ENCODE data around the gene UNC80.

Gene UNC80

GRCh38 chr2:209960045-209960444 lies 188.4 kb downstream of the UNC80 start:
- Mint-ChIP-seq H3K4me1 (peaks cover 39% of the 10 kb centered on the region), H3K9me3 (no peaks in the 10 kb centered on the region), H3K27ac (peak overlapping the region; percentile 57 to 74 (median 64)), H3K4me3 (no peak overlapping the region), H3K36me3 (ENCODE audit: low read depth) (no peaks in the 10 kb centered on the region), H3K27me3 (ENCODE audit: low read depth) (no peaks in the 10 kb centered on the region)
- TF ChIP-seq CTCF (IDR thresholded peaks at IDR 0.05; ENCODE audit: unreplicated experiment in 3 of 3), result no peak

- no peaks in the 10 kb centered on the region for H3K36me3 Mint-ChIP-seq (ENCODE audit: low read depth)
- H3K27me3 Mint-ChIP-seq (ENCODE audit: low read depth), result peaks cover 2% of the 10 kb centered on the region
- no peak overlapping the region for H3K4me3 Mint-ChIP-seq
- peak overlapping the region; percentile 57 to 74 (median 64) for H3K27ac Mint-ChIP-seq
- peaks cover 39% of the 10 kb centered on the region for H3K4me1 Mint-ChIP-seq
- no peaks in the 10 kb centered on the region for H3K9me3 Mint-ChIP-seq
- TF ChIP-seq CTCF (IDR thresholded peaks at IDR 0.05; ENCODE audit: unreplicated experiment in 3 of 3), result peak; percentile 68 to 73 (median 70)
These were observed 189.3 kb downstream of the UNC80 start for GRCh38 chr2:209960676-209961630.

- Mint-ChIP-seq H3K9me3 (no peaks in the 10 kb centered on the region), H3K36me3 (ENCODE audit: low read depth) (no peaks in the 10 kb centered on the region), H3K4me3 (no peak overlapping the region), H3K27ac (no peak overlapping the region), H3K4me1 (peaks cover 6% of the 10 kb centered on the region), H3K27me3 (ENCODE audit: low read depth) (peaks cover 7% of the 10 kb centered on the region)
- TF ChIP-seq CTCF (IDR thresholded peaks at IDR 0.05; ENCODE audit: unreplicated experiment in 3 of 3), result no peak
These were observed 194.1 kb downstream of the UNC80 start for GRCh38 chr2:209965723-209966122.

GRCh38 chr2:209969692-209970091 lies 198.1 kb downstream of the UNC80 start:
- Mint-ChIP-seq H3K27ac (no peak overlapping the region), H3K36me3 (ENCODE audit: low read depth) (no peaks in the 10 kb centered on the region), H3K4me3 (no peak overlapping the region), H3K4me1 (no peaks in the 10 kb centered on the region), H3K27me3 (ENCODE audit: low read depth) (peaks cover 14% of the 10 kb centered on the region), H3K9me3 (no peaks in the 10 kb centered on the region)
- no peak for TF ChIP-seq CTCF (IDR thresholded peaks at IDR 0.05; ENCODE audit: unreplicated experiment in 3 of 3)

GRCh38 chr2:209970271-209970670 lies 198.6 kb downstream of the UNC80 start:
- H3K4me3 Mint-ChIP-seq, result no peak overlapping the region
- no peak overlapping the region for H3K27ac Mint-ChIP-seq
- peaks cover 14% of the 10 kb centered on the region for H3K27me3 Mint-ChIP-seq (ENCODE audit: low read depth)
- no peaks in the 10 kb centered on the region for H3K4me1 Mint-ChIP-seq
- H3K36me3 Mint-ChIP-seq (ENCODE audit: low read depth), result no peaks in the 10 kb centered on the region
- H3K9me3 Mint-ChIP-seq, result no peaks in the 10 kb centered on the region
- TF ChIP-seq CTCF (IDR thresholded peaks at IDR 0.05; ENCODE audit: unreplicated experiment in 3 of 3), result no peak

GRCh38 chr2:209970711-209971110 lies 199.1 kb downstream of the UNC80 start:
- Mint-ChIP-seq H3K27ac (no peak overlapping the region), H3K36me3 (ENCODE audit: low read depth) (no peaks in the 10 kb centered on the region), H3K4me3 (no peak overlapping the region), H3K27me3 (ENCODE audit: low read depth) (peaks cover 14% of the 10 kb centered on the region), H3K4me1 (no peaks in the 10 kb centered on the region), H3K9me3 (no peaks in the 10 kb centered on the region)
- TF ChIP-seq CTCF (IDR thresholded peaks at IDR 0.05; ENCODE audit: unreplicated experiment in 3 of 3), result no peak
